GM13977 (cell line): ENCODE data around the gene SLC35B4.

Experiments used
- DNase-seq: peaks from one replicate; pipeline ENCODE4 v3.0.0; 2012; ENCODE audit warnings: low spot score
- in situ Hi-C: fragments of 300-500 bp; cut with MboI; formaldehyde crosslinking; loops from one replicate; pipeline ENCODE4 v1.12.0; 2022; ENCODE audit warnings: low sequenced_read_pairs, low pct_unique_long_range_greater_than_20kb, mixed read lengths, inconsistent platforms; ENCODE audit not compliant: unreplicated experiment
- TF ChIP-seq, protein P1 (sequence below): IDR thresholded peaks from 2 replicates; pipeline ENCODE4 v1.5.1; 2012; ENCODE audit warnings: mild to moderate bottlenecking, control low read depth; ENCODE audit not compliant: insufficient read depth; ENCODE audit errors: extremely low read depth, missing control alignments

Gene SLC35B4

DNA sequence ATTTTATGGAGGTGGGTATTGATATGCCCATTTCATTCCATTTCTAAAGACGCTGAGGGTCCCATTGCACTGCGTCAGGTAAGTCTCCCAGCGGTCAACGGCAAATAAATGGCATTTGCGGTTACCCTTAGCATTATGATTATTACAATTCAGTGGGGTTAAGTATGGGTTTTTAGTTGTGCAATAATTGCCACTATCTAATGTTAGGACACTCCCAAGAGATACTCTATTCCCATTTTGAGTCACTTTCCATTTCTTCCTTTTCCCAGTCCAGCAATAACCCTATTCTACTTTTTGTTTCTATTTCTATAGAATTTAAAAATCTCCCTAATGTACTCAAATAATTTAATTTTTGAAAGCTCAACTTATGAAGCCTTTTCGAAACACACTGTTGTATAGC lies 4.0 kb downstream of the SLC35B4 start:
- in situ Hi-C loops, result no loop called here
- DNase-seq, result no peak
- TF ChIP-seq, protein P1, sequence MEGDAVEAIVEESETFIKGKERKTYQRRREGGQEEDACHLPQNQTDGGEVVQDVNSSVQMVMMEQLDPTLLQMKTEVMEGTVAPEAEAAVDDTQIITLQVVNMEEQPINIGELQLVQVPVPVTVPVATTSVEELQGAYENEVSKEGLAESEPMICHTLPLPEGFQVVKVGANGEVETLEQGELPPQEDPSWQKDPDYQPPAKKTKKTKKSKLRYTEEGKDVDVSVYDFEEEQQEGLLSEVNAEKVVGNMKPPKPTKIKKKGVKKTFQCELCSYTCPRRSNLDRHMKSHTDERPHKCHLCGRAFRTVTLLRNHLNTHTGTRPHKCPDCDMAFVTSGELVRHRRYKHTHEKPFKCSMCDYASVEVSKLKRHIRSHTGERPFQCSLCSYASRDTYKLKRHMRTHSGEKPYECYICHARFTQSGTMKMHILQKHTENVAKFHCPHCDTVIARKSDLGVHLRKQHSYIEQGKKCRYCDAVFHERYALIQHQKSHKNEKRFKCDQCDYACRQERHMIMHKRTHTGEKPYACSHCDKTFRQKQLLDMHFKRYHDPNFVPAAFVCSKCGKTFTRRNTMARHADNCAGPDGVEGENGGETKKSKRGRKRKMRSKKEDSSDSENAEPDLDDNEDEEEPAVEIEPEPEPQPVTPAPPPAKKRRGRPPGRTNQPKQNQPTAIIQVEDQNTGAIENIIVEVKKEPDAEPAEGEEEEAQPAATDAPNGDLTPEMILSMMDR, result no peak

DNA sequence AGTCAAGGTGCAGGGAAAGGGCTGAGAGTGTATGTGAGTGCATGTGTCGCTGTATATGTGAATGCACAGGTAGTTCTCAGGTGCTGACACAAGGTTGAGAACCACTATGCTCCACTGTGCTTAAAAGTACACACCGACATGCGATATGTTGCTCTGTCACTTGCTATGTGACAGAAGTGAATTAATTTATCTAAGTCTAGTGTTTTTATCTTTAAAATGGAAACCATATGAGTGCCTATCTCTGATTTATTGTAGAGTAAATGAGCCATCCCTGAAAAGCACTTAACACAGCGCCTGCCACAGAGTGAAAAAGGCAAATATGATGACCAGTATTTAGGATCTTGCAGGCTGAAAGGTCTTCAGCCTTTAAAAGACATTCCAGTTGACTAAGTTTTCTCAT lies 4.9 kb downstream of the SLC35B4 start:
- DNase-seq, result no peak
- TF ChIP-seq, protein P1, result no peak
- in situ Hi-C loops, result no loop called here

DNA sequence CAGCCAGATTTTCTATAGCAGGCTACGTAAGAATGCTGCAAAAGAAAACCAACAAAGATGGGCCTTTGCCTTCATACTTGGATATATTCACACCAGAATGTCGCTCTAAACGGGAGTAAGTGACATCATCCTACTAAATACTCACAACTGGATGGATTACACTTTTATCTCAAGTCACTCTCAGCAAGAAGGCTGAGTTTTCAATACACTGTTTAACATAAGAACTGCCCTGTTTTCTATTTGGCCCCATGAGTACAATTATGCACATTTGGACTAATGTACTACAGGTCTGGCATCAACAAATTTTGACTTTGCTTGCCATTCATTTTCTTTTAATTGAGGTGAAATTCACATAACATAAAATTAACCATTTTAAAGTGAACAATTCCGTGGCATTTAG lies 8.2 kb downstream of the SLC35B4 start:
- in situ Hi-C loops, result no loop called here
- TF ChIP-seq, protein P1, result no peak
- no peak for DNase-seq

DNA sequence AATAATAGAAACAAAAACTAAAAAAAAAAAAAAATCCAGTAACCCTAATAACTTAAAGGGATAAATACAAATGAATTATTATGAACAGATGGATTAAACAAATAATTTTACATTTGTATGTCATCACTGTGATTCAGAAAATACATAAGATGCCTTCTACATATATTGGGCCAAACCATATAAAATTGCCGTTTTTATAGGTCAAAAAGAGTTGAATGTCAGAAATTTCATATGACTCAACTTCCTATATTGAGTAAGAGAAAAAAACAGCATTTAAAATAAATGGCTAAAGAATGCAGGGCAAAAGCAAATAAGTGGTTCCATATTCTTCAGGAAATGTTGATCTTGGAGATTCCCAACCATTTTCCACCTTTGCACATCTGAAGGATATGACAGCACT lies 9.4 kb downstream of the SLC35B4 start:
- TF ChIP-seq, protein P1, result no peak
- in situ Hi-C loops, result no loop called here

DNA sequence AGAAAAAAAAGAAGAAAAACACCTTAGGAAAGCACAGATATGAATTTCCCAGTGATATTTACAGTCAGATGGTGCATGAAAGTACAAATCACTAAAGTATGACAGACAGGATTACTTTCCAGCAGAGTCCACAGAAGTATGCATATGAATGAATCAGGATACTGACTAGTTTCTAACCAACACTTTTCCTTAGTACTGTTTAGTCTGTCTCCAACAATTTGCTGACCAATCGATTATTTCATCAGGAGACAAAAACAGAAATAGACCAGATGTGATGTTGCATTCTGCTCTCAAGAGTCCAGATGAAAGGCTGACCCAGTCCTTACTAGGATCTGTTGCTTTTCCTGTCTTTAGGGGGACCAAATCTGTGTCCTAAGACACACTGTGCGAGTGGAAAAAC lies 14.6 kb downstream of the SLC35B4 start:
- TF ChIP-seq, protein P1, result no peak
- in situ Hi-C loops, result no loop called here
- DNase-seq, result no peak

More for the DNA sequence above, 9.4 kb downstream of the SLC35B4 start:
- DNase-seq, result no peak

DNA sequence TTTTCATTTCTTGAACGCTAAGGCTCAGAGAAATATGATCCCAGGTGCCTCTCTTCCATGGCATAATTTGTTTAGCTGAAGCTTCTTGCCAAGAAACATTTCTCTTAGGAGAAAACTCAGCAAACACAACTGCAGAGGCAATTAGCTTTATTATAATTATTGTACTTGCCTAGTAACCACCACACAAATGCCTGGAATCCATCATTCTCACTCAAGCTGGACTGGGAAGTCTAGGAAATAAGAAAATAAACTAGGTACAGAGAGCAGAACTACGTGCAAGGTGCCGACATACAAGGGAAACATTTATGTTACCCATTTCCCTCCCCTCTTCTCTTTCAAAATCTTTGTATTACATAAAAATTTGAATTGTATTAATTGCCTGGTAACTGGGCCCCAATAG lies 15.1 kb downstream of the SLC35B4 start:
- TF ChIP-seq, protein P1, result no peak
- in situ Hi-C loops, result no loop called here
- DNase-seq, result no peak

DNA sequence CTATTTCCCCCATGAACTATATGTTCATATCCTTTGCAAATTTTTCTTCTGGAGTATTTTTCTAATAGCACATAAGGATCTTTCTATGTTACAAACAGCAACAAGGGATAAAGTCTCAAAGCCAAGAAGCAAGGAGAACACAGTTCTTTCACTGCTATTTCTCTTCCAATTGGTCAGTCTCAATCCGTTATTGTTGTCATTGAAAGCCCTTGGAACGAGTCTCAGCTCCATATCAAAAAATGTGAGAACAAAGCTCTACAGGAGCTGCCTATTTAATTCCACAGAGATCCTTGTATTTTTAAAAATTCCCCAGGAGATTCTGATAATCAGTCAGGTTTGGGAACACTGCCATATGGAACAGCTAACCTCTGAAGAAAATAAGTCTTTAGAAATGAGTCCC lies 15.7 kb downstream of the SLC35B4 start:
- TF ChIP-seq, protein P1, result no peak
- in situ Hi-C loops, result no loop called here
- DNase-seq, result no peak
